GM06990 (cell line): ENCODE results near the gene TCF7L1.
"Not testable (repeated sequence)": the region's sequence is repeated elsewhere in the genome, so short reads cannot be mapped to it uniquely, and the experiment has no call there.

Experiments
- DNase-seq: peaks from one replicate; pipeline ENCODE4 v3.0.0-alpha.2; 2011; ENCODE audit not compliant: insufficient read length; ENCODE audit errors: extremely low read depth
- H3K27me3 ChIP-seq: replicated peaks from 2 replicates; pipeline ENCODE4 v1.6.0; 2011; ENCODE audit warnings: low read length; ENCODE audit not compliant: control insufficient read depth, insufficient read depth
- H3K36me3 ChIP-seq: 2 replicates; pipeline ENCODE4 v1.5.1; 2011; ENCODE audit warnings: low read length; ENCODE audit not compliant: control insufficient read depth, insufficient read depth
- H3K4me3 ChIP-seq: replicated peaks from 2 replicates; pipeline ENCODE4 v1.5.1; 2011; ENCODE audit warnings: low read depth, mild to moderate bottlenecking, control low read depth, low read length
- TF ChIP-seq, protein P1 (sequence below): IDR thresholded peaks from 2 replicates; pipeline ENCODE4 v1.5.1; 2011; ENCODE audit warnings: low read length, control low read depth, mild to moderate bottlenecking, inconsistent platforms; ENCODE audit not compliant: insufficient read depth, poor library complexity, severe bottlenecking

TCF7L1 gene

DNA sequence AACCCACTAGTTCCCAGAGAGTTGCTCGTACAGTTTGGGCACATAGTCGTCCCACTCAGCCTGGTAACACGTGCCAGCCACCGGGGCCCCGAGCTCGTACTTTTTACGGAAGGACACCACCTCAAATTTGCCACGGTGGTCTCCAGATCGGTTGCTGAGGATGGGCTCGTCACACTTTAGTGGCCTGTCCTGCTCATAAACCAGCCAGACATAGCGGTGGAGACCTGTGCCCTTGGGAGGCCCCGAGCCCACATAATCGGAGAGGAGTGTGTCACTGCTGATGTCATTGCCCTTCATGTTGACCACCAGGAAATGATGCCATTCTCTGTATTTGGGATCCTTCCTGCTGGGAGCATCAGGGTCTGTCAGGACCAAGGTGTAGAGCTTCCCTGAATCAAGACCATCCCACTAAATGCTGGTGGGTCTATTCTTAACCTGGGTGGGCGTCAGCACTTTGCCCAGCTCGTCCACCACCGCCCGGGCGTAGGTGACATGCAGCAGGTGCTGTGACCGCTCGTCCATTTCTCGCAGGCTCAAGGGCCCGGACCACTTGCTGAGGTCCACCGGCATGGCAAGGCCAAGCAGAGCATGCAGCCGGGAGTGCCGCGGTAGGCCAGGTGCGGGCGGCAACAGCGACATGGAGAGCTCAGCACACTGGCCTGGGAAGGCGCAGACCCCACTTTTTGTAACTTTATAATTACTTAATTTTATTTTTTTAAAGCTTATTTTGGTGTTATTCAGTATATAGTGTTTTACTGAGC lies 208.3 kb downstream of the TCF7L1 start:
- Histone ChIP-seq H3K36me3 (peaks cover 12% of the 10 kb centered on the region), H3K27me3 (no peaks in the 10 kb centered on the region), H3K4me3 (no peak overlapping the region)
- no peak for DNase-seq
- TF ChIP-seq, protein P1, sequence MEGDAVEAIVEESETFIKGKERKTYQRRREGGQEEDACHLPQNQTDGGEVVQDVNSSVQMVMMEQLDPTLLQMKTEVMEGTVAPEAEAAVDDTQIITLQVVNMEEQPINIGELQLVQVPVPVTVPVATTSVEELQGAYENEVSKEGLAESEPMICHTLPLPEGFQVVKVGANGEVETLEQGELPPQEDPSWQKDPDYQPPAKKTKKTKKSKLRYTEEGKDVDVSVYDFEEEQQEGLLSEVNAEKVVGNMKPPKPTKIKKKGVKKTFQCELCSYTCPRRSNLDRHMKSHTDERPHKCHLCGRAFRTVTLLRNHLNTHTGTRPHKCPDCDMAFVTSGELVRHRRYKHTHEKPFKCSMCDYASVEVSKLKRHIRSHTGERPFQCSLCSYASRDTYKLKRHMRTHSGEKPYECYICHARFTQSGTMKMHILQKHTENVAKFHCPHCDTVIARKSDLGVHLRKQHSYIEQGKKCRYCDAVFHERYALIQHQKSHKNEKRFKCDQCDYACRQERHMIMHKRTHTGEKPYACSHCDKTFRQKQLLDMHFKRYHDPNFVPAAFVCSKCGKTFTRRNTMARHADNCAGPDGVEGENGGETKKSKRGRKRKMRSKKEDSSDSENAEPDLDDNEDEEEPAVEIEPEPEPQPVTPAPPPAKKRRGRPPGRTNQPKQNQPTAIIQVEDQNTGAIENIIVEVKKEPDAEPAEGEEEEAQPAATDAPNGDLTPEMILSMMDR, result no peak

DNA sequence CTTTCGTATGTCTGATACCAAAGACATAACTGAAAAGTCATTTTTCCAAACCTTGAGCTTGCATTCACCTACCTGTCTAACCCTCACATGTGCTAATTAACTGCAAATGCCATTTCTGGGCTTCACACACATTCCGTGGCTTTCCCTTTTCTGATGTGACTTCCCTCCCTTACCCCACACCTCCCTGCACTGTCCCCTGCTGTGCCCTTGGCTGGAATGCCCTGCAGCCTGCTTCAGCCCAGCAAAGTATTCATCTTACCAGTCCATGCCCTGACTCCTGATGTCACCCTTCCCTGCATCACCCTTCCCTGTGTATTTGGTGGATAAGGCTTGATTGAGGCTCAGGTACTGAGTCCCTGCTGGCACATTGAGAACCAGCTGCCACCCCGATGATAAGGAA lies 209.0 kb downstream of the TCF7L1 start:
- Histone ChIP-seq H3K4me3 (no peak overlapping the region), H3K27me3 (no peaks in the 10 kb centered on the region), H3K36me3 (peaks cover 14% of the 10 kb centered on the region)
- TF ChIP-seq, protein P1, result no peak
- DNase-seq, result no peak

DNA sequence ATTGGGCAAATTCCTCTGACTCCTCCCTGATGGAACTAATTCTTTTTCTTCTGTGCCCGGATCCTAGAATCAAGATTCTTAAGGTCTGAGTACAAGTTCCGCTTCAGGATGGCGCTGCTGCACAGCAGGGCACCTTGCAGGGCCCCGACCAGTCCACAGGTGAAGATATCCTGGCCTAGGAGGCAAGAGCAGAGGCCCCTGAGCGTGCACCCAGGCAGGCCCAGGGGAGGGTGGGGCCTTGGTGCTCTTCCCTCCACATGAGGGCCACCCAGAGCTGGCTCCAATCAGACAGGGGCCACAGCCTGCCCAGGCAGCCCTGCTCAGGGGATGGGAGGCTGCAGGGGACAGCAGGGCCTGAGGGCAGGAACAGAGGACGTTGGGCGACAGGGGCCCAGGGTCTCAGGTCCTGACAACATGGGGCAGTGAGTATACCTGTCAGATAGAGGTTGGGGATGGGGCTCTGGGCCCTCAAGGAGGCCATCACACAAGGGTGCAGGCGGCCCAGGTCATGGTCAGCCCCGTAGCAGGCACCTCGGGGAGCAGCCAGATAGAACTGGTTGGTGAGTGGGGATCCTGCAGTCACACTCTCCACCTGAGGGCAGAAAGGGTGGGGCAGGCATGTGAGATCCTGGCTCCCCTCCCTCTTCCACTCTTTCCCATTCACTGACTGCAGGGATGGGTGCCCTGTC lies 210.2 kb downstream of the TCF7L1 start:
- H3K27me3 ChIP-seq, H3K4me3 ChIP-seq, DNase-seq: not testable (repeated sequence)
- peaks cover 14% of the 10 kb centered on the region for H3K36me3 ChIP-seq

DNA sequence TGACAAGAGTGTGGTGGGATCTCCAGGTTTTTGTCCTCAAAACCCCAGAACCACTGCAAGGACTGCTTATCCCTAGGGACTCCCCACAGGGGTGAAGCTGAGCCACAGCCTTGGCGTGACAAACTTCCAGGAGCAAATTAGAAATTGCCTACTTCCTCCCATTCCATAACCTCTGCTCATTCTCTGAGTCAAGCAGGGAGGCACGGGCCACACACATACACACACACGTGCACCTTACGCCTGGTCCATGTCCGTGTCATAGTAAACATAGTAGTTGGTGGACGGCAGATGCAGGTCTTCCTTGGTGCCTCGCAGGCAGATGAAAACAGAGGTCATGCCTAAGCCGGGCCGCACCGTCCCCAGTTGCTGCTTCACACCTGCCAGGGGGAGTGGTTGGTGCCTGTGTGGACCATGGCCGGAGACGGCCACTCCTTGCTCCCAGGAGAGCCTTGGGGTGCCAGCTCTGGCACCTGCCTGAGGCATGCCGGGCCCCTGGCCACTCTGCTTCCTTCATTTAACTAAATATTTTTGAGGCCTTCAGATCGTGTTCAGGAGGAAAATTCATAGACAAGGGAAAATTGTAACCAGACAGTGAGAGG lies 211.3 kb downstream of the TCF7L1 start:
- Histone ChIP-seq H3K27me3 (no peaks in the 10 kb centered on the region), H3K4me3 (no peak overlapping the region), H3K36me3 (peaks cover 17% of the 10 kb centered on the region)
- DNase-seq, result no peak
- TF ChIP-seq, protein P1, result no peak

DNA sequence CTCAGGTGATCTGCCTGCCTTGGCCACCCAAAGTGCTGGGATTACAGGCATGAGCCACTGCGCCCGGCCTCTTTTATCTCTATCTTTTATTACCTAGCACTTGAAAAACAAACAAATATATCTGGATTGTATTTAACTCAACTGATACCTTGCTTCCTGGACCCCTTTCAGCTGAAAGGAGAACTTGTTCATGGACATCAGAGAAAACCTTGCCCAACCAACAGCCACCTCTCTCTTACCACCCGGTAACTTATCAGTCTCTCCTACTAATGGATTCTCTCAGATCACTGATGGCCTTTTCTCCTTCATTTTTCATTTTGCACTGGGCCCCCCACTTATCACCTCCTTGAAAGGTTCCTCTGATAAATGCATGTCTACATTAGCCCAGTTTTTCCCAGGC lies 214.4 kb downstream of the TCF7L1 start:
- H3K27me3 ChIP-seq, result no peaks in the 10 kb centered on the region
- TF ChIP-seq, protein P1, result no peak
- DNase-seq, result no peak
- peaks cover 32% of the 10 kb centered on the region for H3K36me3 ChIP-seq
- no peak overlapping the region for H3K4me3 ChIP-seq

DNA sequence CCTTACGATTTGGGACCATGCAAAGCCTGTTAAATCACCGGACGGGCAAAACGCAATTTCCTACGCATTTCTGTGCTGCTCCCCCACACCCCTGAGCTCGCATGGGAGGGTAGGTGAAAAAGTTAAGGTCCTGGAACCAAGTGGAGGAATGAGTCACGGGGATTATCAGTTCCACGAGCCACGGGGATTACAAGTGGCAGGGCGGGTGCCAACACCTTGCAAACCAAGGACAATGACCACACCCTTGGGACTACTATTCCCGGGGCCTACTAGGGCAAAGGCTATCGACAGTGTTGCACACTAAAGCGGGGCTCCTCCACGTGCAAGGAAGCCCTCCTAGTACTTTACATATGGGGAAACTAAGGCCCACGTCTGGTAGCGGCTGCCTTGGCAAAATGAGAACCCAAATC lies 220.7 kb downstream of the TCF7L1 start:
- peaks cover 22% of the 10 kb centered on the region for H3K36me3 ChIP-seq
- peak overlapping the region; percentile 93 for H3K4me3 ChIP-seq
- no peak for DNase-seq
- no peaks in the 10 kb centered on the region for H3K27me3 ChIP-seq
- TF ChIP-seq, protein P1, result no peak
